ENCODE results near the gene ABR. TPM values are rescaled to one million over a fixed set of nuclear protein-coding genes. Genes with fewer than 3 reads are reported as not detected.

ABR gene
- polyA plus RNA-seq, 1 donor from 2014 or later: 34.5 TPM

DNA sequence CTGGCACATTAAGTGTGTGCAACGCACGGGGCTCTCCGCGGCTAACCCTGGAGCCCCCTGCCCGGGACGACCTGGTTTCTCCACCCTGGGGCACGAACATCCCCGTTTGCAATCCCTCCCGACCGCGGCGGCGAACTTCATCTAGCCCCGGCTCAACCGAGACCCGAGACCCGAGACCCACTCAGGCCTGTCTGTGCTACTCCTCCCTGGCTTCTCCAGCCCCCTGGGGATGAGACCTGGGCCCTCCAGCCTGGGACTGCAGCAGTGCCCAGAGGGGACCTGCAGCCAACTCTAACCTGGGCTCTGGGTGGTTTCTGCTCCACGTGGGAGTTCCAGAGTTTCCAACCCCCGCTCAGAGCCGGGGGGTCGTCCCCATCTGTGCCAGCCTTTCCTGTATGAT lies 109.4 kb downstream of the ABR start:
- Histone ChIP-seq H3K79me2 (replicated peaks; ENCODE audit: insufficient read depth, low read length) (no peaks in the 10 kb centered on the region), H3K9ac (ENCODE audit: low read length) (no peak overlapping the region), H4K20me1 (ENCODE audit: insufficient read depth) (no peaks in the 10 kb centered on the region), H3K27me3 (ENCODE audit: insufficient read depth, low read depth, low read length) (no peaks in the 10 kb centered on the region), H3K9me3 (ENCODE audit: low read length) (no peaks in the 10 kb centered on the region), H2AFZ (ENCODE audit: low read depth, low read length) (no peak overlapping the region), H3K36me3 (ENCODE audit: insufficient read depth, low read length) (no peaks in the 10 kb centered on the region), H3K27ac (ENCODE audit: low read length) (no peak overlapping the region), H3K4me3 (ENCODE audit: low read length) (no peak overlapping the region), H3K4me2 (ENCODE audit: low read length) (no peak overlapping the region), H3F3A (ENCODE audit: insufficient read depth, low read length, poor library complexity, severe bottlenecking) (no peaks in the 10 kb centered on the region), H3K9me2 (ENCODE audit: insufficient read depth, low read length) (no peaks in the 10 kb centered on the region)
- TF ChIP-seq SMC3 (conservative IDR thresholded peaks at IDR 0.05; ENCODE audit: poor library complexity) (no peak), RAD21 (conservative IDR thresholded peaks at IDR 0.05) (no peak), EP300 (conservative IDR thresholded peaks at IDR 0.05; ENCODE audit: poor library complexity, severe bottlenecking) (no peak), TAF1 (IDR thresholded peaks at IDR 0.05; ENCODE audit: low read depth) (no peak), MXI1 (conservative IDR thresholded peaks at IDR 0.05; ENCODE audit: poor library complexity, severe bottlenecking) (no peak), POLR2AphosphoS5 (IDR thresholded peaks at IDR 0.05) (no peak), EZH2 (IDR thresholded peaks at IDR 0.05; ENCODE audit: borderline replicate concordance, insufficient read depth, low read length, poor library complexity, severe bottlenecking) (no peak)
- TF ChIP-seq, protein P1, sequence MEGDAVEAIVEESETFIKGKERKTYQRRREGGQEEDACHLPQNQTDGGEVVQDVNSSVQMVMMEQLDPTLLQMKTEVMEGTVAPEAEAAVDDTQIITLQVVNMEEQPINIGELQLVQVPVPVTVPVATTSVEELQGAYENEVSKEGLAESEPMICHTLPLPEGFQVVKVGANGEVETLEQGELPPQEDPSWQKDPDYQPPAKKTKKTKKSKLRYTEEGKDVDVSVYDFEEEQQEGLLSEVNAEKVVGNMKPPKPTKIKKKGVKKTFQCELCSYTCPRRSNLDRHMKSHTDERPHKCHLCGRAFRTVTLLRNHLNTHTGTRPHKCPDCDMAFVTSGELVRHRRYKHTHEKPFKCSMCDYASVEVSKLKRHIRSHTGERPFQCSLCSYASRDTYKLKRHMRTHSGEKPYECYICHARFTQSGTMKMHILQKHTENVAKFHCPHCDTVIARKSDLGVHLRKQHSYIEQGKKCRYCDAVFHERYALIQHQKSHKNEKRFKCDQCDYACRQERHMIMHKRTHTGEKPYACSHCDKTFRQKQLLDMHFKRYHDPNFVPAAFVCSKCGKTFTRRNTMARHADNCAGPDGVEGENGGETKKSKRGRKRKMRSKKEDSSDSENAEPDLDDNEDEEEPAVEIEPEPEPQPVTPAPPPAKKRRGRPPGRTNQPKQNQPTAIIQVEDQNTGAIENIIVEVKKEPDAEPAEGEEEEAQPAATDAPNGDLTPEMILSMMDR (IDR thresholded peaks at IDR 0.05; ENCODE audit: poor library complexity, severe bottlenecking): no peak
- TF ChIP-seq, protein P2, sequence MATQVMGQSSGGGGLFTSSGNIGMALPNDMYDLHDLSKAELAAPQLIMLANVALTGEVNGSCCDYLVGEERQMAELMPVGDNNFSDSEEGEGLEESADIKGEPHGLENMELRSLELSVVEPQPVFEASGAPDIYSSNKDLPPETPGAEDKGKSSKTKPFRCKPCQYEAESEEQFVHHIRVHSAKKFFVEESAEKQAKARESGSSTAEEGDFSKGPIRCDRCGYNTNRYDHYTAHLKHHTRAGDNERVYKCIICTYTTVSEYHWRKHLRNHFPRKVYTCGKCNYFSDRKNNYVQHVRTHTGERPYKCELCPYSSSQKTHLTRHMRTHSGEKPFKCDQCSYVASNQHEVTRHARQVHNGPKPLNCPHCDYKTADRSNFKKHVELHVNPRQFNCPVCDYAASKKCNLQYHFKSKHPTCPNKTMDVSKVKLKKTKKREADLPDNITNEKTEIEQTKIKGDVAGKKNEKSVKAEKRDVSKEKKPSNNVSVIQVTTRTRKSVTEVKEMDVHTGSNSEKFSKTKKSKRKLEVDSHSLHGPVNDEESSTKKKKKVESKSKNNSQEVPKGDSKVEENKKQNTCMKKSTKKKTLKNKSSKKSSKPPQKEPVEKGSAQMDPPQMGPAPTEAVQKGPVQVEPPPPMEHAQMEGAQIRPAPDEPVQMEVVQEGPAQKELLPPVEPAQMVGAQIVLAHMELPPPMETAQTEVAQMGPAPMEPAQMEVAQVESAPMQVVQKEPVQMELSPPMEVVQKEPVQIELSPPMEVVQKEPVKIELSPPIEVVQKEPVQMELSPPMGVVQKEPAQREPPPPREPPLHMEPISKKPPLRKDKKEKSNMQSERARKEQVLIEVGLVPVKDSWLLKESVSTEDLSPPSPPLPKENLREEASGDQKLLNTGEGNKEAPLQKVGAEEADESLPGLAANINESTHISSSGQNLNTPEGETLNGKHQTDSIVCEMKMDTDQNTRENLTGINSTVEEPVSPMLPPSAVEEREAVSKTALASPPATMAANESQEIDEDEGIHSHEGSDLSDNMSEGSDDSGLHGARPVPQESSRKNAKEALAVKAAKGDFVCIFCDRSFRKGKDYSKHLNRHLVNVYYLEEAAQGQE (IDR thresholded peaks at IDR 0.05; ENCODE audit: borderline replicate concordance): no peak

DNA sequence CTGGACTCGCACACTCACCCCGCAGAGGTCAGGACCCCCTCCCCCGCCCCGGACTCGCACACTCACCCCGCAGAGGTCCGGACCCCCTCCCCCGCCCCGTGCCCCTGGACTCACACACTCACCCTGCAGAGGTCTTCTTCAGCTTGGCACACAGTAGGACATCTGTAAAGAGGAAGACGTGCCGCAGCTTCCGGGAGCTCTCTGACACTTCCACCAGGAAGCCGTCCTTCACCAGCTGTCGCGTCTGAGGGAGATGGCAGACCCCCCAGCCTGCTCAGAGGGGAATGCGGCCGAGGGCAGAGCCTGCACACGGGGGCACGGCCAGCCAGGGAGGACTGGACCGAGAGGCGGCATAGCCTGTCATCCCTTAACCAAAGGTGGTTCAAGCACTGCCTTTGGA lies 109.9 kb downstream of the ABR start:
- Histone ChIP-seq H3F3A (ENCODE audit: insufficient read depth, low read length, poor library complexity, severe bottlenecking) (no peaks in the 10 kb centered on the region), H3K4me2 (ENCODE audit: low read length) (no peak overlapping the region), H3K27me3 (ENCODE audit: insufficient read depth, low read depth, low read length) (no peaks in the 10 kb centered on the region), H3K9ac (ENCODE audit: low read length) (no peak overlapping the region), H3K4me3 (ENCODE audit: low read length) (no peak overlapping the region), H3K9me3 (ENCODE audit: low read length) (no peaks in the 10 kb centered on the region), H4K20me1 (ENCODE audit: insufficient read depth) (no peaks in the 10 kb centered on the region), H3K36me3 (ENCODE audit: insufficient read depth, low read length) (no peaks in the 10 kb centered on the region), H3K9me2 (ENCODE audit: insufficient read depth, low read length) (no peaks in the 10 kb centered on the region), H2AFZ (ENCODE audit: low read depth, low read length) (no peak overlapping the region), H3K79me2 (replicated peaks; ENCODE audit: insufficient read depth, low read length) (no peaks in the 10 kb centered on the region), H3K27ac (ENCODE audit: low read length) (no peak overlapping the region)
- TF ChIP-seq, protein P1 (IDR thresholded peaks at IDR 0.05; ENCODE audit: poor library complexity, severe bottlenecking): no peak
- TF ChIP-seq POLR2AphosphoS5 (IDR thresholded peaks at IDR 0.05) (no peak), TAF1 (IDR thresholded peaks at IDR 0.05; ENCODE audit: low read depth) (no peak), EZH2 (IDR thresholded peaks at IDR 0.05; ENCODE audit: borderline replicate concordance, insufficient read depth, low read length, poor library complexity, severe bottlenecking) (no peak), RAD21 (conservative IDR thresholded peaks at IDR 0.05) (no peak), EP300 (conservative IDR thresholded peaks at IDR 0.05; ENCODE audit: poor library complexity, severe bottlenecking) (no peak), SMC3 (conservative IDR thresholded peaks at IDR 0.05; ENCODE audit: poor library complexity) (no peak)
- TF ChIP-seq, protein P2 (IDR thresholded peaks at IDR 0.05; ENCODE audit: borderline replicate concordance): no peak
